HG03439 (cell line): ENCODE results near the gene JAKMIP2.
"Not testable (repeated sequence)": the region's sequence is repeated elsewhere in the genome, so short reads cannot be mapped to it uniquely, and the experiment has no call there.

Source experiments
- ATAC-seq: cut with Tn5 transposase; IDR thresholded peaks from one replicate; pipeline ENCODE4 v1.9.1; 2021; ENCODE audit warnings: mild to moderate bottlenecking, moderate library complexity; ENCODE audit not compliant: unreplicated experiment

The JAKMIP2 gene

GRCh38 chr5:147666419-147666818 lies 116.1 kb downstream of the JAKMIP2 start:
- ATAC-seq = no peak

GRCh38 chr5:147661541-147661940 lies 121.0 kb downstream of the JAKMIP2 start:
- no peak for ATAC-seq

GRCh38 chr5:147659166-147659929 lies 123.2 kb downstream of the JAKMIP2 start:
- ATAC-seq = no peak

- no peak for ATAC-seq
These were observed 124.1 kb downstream of the JAKMIP2 start for GRCh38 chr5:147658293-147658932.

- ATAC-seq = no peak
These were observed 133.9 kb downstream of the JAKMIP2 start for GRCh38 chr5:147648597-147648996.

GRCh38 chr5:147645197-147645596 lies 137.3 kb downstream of the JAKMIP2 start:
- ATAC-seq = no peak

- ATAC-seq = no peak
These were observed 138.1 kb downstream of the JAKMIP2 start for GRCh38 chr5:147644460-147644859.

GRCh38 chr5:147643142-147643541 lies 139.4 kb downstream of the JAKMIP2 start:
- no peak for ATAC-seq

GRCh38 chr5:147642666-147643065 lies 139.9 kb downstream of the JAKMIP2 start:
- ATAC-seq = no peak

- ATAC-seq = no peak
These were observed 143.2 kb downstream of the JAKMIP2 start for GRCh38 chr5:147639321-147639720.

- no peak for ATAC-seq
These were observed 145.9 kb downstream of the JAKMIP2 start for GRCh38 chr5:147636729-147636984.

- no peak for ATAC-seq
These were observed 146.4 kb downstream of the JAKMIP2 start for GRCh38 chr5:147635882-147636728.

GRCh38 chr5:147635439-147635838 lies 147.1 kb downstream of the JAKMIP2 start:
- ATAC-seq = not testable (repeated sequence)

- no peak for ATAC-seq
These were observed 149.4 kb downstream of the JAKMIP2 start for GRCh38 chr5:147633173-147633572.

GRCh38 chr5:147631428-147632003 lies 151.0 kb downstream of the JAKMIP2 start:
- no peak for ATAC-seq

- no peak for ATAC-seq
These were observed 153.3 kb downstream of the JAKMIP2 start for GRCh38 chr5:147629196-147629595.

GRCh38 chr5:147628058-147628895 lies 154.3 kb downstream of the JAKMIP2 start:
- ATAC-seq = peak; percentile 88

- no peak for ATAC-seq
These were observed 156.1 kb downstream of the JAKMIP2 start for GRCh38 chr5:147626464-147626863.

GRCh38 chr5:147621016-147621415 lies 161.5 kb downstream of the JAKMIP2 start:
- no peak for ATAC-seq

- no peak for ATAC-seq
These were observed 163.1 kb downstream of the JAKMIP2 start for GRCh38 chr5:147619281-147619878.
